K562 (cell line): ENCODE results near the gene TKTL1. TPM values are rescaled to one million over a fixed set of nuclear protein-coding genes. Genes with fewer than 3 reads are reported as not detected.

Source experiments
- FOS ChIP-seq: IDR thresholded peaks from 3 replicates; pipeline ENCODE4 v1.6.1; 2011; ENCODE audit not compliant: insufficient read length; ENCODE audit errors: extremely low read depth
- FOXA3 ChIP-seq, 2 experiments: fragments of 450-650 bp in 1 of 2; sonication (generic) in 1 of 2; formaldehyde crosslinking; IDR thresholded peaks in 1 of 2; conservative IDR thresholded peaks in 1 of 2; 2 replicates each; pipeline versions ENCODE4 v1.4.0 to v1.8.0; 2020 to 2022; ENCODE audit warnings: mild to moderate bottlenecking in 2 of 2, missing genetic modification reagents in 1 of 2
- HNRNPUL1 ChIP-seq: fragments of 200-400 bp; formaldehyde crosslinking; IDR thresholded peaks from 2 replicates; pipeline ENCODE4 v1.6.1; 2017; ENCODE audit warnings: low read length
- KDM5B ChIP-seq: fragments of 200-600 bp; sonication (generic); IDR thresholded peaks from 2 replicates; pipeline ENCODE4 v1.6.1; 2012; ENCODE audit warnings: low read depth, mild to moderate bottlenecking, moderate library complexity, low read length, control low read depth, inconsistent platforms; ENCODE audit not compliant: insufficient replicate concordance
- MCM2 ChIP-seq: fragments of 450-650 bp; IDR thresholded peaks from 2 replicates; pipeline ENCODE4 v1.6.1; 2017; ENCODE audit warnings: low read depth, mild to moderate bottlenecking
- MECOM ChIP-seq: fragments of 250-450 bp; sonication (Bioruptor Pico); IDR thresholded peaks from 2 replicates; pipeline ENCODE4 v1.8.0; 2022; ENCODE audit warnings: inconsistent platforms
- NFRKB ChIP-seq: fragments of 450-650 bp; IDR thresholded peaks from 2 replicates; pipeline ENCODE4 v1.6.1; 2016; ENCODE audit warnings: low read depth
- OTX1 ChIP-seq: fragments of 450-650 bp; formaldehyde crosslinking; IDR thresholded peaks from 2 replicates; pipeline ENCODE4 v1.4.0; 2022; ENCODE audit warnings: mild to moderate bottlenecking
- PTTG1 ChIP-seq: fragments of 450-650 bp; IDR thresholded peaks from 2 replicates; pipeline ENCODE4 v1.6.1; 2016; ENCODE audit warnings: low read depth, mild to moderate bottlenecking, missing genetic modification characterization, missing compliant biosample characterization
- RBM17 ChIP-seq: fragments of 200-400 bp; formaldehyde crosslinking; IDR thresholded peaks from 2 replicates; pipeline ENCODE4 v1.6.1; 2017; ENCODE audit warnings: low read depth, mild to moderate bottlenecking, low read length, borderline replicate concordance
- SMAD1 ChIP-seq: fragments of 150-350 bp; IDR thresholded peaks from 2 replicates; pipeline ENCODE4 v1.6.1; 2014; ENCODE audit warnings: low read length, low read depth; ENCODE audit not compliant: partially characterized antibody
- TCF7 ChIP-seq: sonication (generic); IDR thresholded peaks from 2 replicates; pipeline ENCODE4 v1.6.1; 2016; ENCODE audit warnings: antibody characterized with exemption, borderline replicate concordance
- TSC22D4 ChIP-seq: fragments of 450-650 bp; IDR thresholded peaks from 2 replicates; pipeline ENCODE4 v1.6.1; 2016; ENCODE audit warnings: missing genetic modification characterization, missing biosample characterization, control low read depth
- ZEB2 ChIP-seq: fragments of 450-650 bp; IDR thresholded peaks from 2 replicates; pipeline ENCODE4 v1.6.1; 2016
- ZNF274 ChIP-seq: IDR thresholded peaks from 2 replicates; pipeline ENCODE4 v1.6.1; 2011; ENCODE audit warnings: low read depth, mild to moderate bottlenecking, low read length, moderate library complexity, borderline replicate concordance
- ZNF583 ChIP-seq: fragments of 250-450 bp; sonication (Bioruptor Pico); IDR thresholded peaks from 2 replicates; pipeline ENCODE4 v1.4.0; 2020
- polyA plus RNA-seq, 8 experiments: library from polyadenylated mRNA; depleted of rRNA in 4 of 8; stranded (reverse) in 5 of 8; unstranded in 3 of 8; fragments of >200 nt; fragmentation: Nextera tagmentation in 2 of 8; fragmentation: Illumina TruSeq in 1 of 8; extraction: Ambion mirVana in 2 of 8; extraction: Trizol in 1 of 8; gene quantifications; 2 replicates each; pipeline versions ENCODE4 v1.2.1 to v1.2.3, GENCODE V29; 2011 to 2014; ENCODE audit warnings: inconsistent platforms in 1 of 8, missing spikeins in 1 of 8
- total RNA-seq, 7 experiments: library from RNA; depleted of rRNA in 6 of 7; stranded (reverse); fragments of >200 nt in 6 of 7; fragmentation: Illumina TruSeq in 2 of 7; extraction: Trizol in 2 of 7; gene quantifications; 2 replicates each; pipeline versions ENCODE4 v1.2.1 to v1.2.3, GENCODE V29; 2011 to 2021; ENCODE audit warnings: low replicate concordance in 1 of 7
- TF ChIP-seq, protein P1 (sequence below), 3 experiments: fragments of 200-800 bp in 1 of 3; sonication (Bioruptor generic) in 1 of 3; sonication (generic) in 1 of 3; formaldehyde crosslinking in 1 of 3; IDR thresholded peaks; 2 replicates each; pipeline versions ENCODE4 v1.6.1 to v1.8.0; 2016 to 2022; ENCODE audit warnings: mild to moderate bottlenecking in 2 of 3, missing compliant biosample characterization in 2 of 3, missing genetic modification characterization in 2 of 3, missing genetic modification reagents in 1 of 3
- TF ChIP-seq, protein P2 (sequence below): fragments of 250-450 bp; sonication (Bioruptor Pico); IDR thresholded peaks from 2 replicates; pipeline ENCODE4 v1.5.0; 2020; ENCODE audit warnings: mild to moderate bottlenecking
- TF ChIP-seq, protein P3 (sequence below): sonication (generic); formaldehyde crosslinking; IDR thresholded peaks from 2 replicates; pipeline ENCODE4 v1.8.0; 2023; ENCODE audit warnings: missing genetic modification reagents, mild to moderate bottlenecking, borderline replicate concordance

TKTL1 gene
- total and polyA plus RNA-seq, 9 of the 15 experiments (the other 6 are each of a cell fraction or from before 2014, with no cell fraction given) = 0.18 to 0.71 (median 0.38) TPM

DNA sequence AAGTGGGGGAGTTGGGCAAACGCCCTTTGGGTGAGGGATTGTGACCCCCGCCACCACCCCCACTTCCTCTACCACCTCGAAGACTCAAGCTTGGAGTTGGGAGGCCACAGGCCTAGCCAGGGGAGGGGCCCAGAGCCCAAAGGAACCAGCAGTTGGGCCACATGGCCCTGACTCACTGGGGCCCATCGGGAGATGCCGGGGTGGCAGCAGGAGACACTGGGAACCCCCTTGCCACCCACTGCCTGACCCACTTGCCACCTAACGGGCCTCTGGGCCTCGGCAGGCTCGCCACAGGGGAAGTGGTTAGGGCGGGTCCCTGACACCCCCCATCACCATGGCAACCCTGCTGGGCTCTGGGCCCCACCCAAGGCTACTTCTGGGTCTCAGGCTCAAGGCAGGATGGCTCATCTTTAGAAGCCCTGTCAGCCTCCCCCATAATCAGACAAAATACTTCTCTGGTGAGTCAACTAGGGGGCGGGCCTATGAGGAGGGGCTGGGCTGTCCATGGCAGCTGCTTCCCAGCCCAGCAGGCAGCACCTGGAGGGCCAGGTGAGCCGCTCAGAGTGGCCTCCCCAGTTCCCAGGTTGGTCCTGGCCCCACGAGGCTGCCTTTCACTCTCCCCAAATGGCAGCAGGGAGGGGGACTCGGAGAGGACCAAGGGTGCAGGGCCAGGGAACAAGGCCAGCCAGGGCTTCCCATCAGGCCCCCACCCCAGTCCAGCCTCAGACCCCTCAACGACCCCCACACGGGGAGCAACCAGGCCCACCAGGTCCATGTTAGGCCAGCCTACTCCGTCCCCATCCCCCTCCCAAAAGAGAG lies 73.2 kb downstream of the TKTL1 start (continued):
- TF ChIP-seq, protein P1, sequence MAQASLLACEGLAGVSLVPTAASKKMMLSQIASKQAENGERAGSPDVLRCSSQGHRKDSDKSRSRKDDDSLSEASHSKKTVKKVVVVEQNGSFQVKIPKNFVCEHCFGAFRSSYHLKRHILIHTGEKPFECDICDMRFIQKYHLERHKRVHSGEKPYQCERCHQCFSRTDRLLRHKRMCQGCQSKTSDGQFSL (CRISPR knock-in tag; IDR thresholded peaks at IDR 0.05) = peak; percentile 82
- TF ChIP-seq, protein P1 (tag; IDR thresholded peaks at IDR 0.05) = peak in 1 of 2 experiments; percentile 10; a peak in 1 of 4 replicates
- TF ChIP-seq TSC22D4 (tag) (no peak), SMAD1 (no peak), NFRKB (no peak), HNRNPUL1 (no peak), ZNF583 (CRISPR knock-in tag) (no peak), FOS (no peak), PTTG1 (tag) (no peak), ZNF274 (no peak), MCM2 (no peak), OTX1 (CRISPR knock-in tag) (no peak), ZEB2 (peak; percentile 86), KDM5B (no peak), FOXA3 (CRISPR knock-in tag; conservative IDR thresholded peaks at IDR 0.05 in 1 of 2, IDR thresholded peaks at IDR 0.05 in 1 of 2) (no peak), RBM17 (no peak), TCF7 (no peak), MECOM (CRISPR knock-in tag) (no peak)
- TF ChIP-seq, protein P2, sequence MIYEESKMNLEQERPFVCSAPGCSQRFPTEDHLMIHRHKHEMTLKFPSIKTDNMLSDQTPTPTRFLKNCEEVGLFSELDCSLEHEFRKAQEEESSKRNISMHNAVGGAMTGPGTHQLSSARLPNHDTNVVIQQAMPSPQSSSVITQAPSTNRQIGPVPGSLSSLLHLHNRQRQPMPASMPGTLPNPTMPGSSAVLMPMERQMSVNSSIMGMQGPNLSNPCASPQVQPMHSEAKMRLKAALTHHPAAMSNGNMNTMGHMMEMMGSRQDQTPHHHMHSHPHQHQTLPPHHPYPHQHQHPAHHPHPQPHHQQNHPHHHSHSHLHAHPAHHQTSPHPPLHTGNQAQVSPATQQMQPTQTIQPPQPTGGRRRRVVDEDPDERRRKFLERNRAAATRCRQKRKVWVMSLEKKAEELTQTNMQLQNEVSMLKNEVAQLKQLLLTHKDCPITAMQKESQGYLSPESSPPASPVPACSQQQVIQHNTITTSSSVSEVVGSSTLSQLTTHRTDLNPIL (CRISPR knock-in tag) = no peak
- TF ChIP-seq, protein P3, sequence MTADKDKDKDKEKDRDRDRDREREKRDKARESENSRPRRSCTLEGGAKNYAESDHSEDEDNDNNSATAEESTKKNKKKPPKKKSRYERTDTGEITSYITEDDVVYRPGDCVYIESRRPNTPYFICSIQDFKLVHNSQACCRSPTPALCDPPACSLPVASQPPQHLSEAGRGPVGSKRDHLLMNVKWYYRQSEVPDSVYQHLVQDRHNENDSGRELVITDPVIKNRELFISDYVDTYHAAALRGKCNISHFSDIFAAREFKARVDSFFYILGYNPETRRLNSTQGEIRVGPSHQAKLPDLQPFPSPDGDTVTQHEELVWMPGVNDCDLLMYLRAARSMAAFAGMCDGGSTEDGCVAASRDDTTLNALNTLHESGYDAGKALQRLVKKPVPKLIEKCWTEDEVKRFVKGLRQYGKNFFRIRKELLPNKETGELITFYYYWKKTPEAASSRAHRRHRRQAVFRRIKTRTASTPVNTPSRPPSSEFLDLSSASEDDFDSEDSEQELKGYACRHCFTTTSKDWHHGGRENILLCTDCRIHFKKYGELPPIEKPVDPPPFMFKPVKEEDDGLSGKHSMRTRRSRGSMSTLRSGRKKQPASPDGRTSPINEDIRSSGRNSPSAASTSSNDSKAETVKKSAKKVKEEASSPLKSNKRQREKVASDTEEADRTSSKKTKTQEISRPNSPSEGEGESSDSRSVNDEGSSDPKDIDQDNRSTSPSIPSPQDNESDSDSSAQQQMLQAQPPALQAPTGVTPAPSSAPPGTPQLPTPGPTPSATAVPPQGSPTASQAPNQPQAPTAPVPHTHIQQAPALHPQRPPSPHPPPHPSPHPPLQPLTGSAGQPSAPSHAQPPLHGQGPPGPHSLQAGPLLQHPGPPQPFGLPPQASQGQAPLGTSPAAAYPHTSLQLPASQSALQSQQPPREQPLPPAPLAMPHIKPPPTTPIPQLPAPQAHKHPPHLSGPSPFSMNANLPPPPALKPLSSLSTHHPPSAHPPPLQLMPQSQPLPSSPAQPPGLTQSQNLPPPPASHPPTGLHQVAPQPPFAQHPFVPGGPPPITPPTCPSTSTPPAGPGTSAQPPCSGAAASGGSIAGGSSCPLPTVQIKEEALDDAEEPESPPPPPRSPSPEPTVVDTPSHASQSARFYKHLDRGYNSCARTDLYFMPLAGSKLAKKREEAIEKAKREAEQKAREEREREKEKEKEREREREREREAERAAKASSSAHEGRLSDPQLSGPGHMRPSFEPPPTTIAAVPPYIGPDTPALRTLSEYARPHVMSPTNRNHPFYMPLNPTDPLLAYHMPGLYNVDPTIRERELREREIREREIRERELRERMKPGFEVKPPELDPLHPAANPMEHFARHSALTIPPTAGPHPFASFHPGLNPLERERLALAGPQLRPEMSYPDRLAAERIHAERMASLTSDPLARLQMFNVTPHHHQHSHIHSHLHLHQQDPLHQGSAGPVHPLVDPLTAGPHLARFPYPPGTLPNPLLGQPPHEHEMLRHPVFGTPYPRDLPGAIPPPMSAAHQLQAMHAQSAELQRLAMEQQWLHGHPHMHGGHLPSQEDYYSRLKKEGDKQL (CRISPR knock-in tag) = no peak
